Activated B cell treated with CpG ODN at 0.5 μM for 24 hours (primary cell): ENCODE data around the gene ATP5IF1. TPM values are rescaled to one million over a fixed set of nuclear protein-coding genes. Genes with fewer than 3 reads are reported as not detected.
A peak's percentile ranks its signal among the peaks of the same experiment; 100 is the strongest.

Experiments
- ATAC-seq: fragments of 200-7000 bp; cut with Tn5 transposase; one replicate; pipeline ENCODE4 v1.10.0; 2021; ENCODE audit warnings: low read depth, mild to moderate bottlenecking, moderate library complexity
- CTCF ChIA-PET: fragments of 350-600 bp; sonication (Branson Sonifier 250); formaldehyde crosslinking; loops from one replicate; lab custom pipeline; 2021; ENCODE audit warnings: antibody characterized with exemption; lab: Charles Lee
- POLR2A ChIA-PET: fragments of 350-600 bp; sonication (Branson Sonifier 250); formaldehyde crosslinking; loops from one replicate; lab custom pipeline; 2021; ENCODE audit warnings: antibody characterized with exemption; lab: Charles Lee
- DNase-seq: peaks from one replicate; pipeline ENCODE4 v3.0.0; 2022
- H3K27ac Mint-ChIP-seq: one replicate; pipeline ENCODE4 v1.8.0; 2020; ENCODE audit warnings: mixed read lengths
- H3K27me3 Mint-ChIP-seq: one replicate; pipeline ENCODE4 v1.8.0; 2021; ENCODE audit warnings: mixed read lengths
- H3K36me3 Mint-ChIP-seq: one replicate; pipeline ENCODE4 v1.8.0; 2021; ENCODE audit warnings: low read depth, mixed read lengths
- H3K4me1 Mint-ChIP-seq: one replicate; pipeline ENCODE4 v1.8.0; 2021; ENCODE audit warnings: mixed read lengths
- H3K4me3 Mint-ChIP-seq: one replicate; pipeline ENCODE4 v1.8.0; 2020; ENCODE audit warnings: mild to moderate bottlenecking, mixed read lengths
- H3K9me3 Mint-ChIP-seq: one replicate; pipeline ENCODE4 v1.8.0; 2020; ENCODE audit warnings: mixed read lengths
- CTCF ChIP-seq: fragments of 200-600 bp; IDR thresholded peaks from one replicate; pipeline ENCODE4 v1.8.0; 2022; ENCODE audit warnings: antibody characterized with exemption, mild to moderate bottlenecking
- intact Hi-C: fragments of 100-400 bp; cut with micrococcal nuclease; formaldehyde crosslinking; loops from one replicate; pipeline ENCODE4 v1.15.1; 2024
- total RNA-seq: library from RNA; stranded (reverse); gene quantifications from 2 replicates; pipeline ENCODE4 v1.2.3, GENCODE V29; 2022

Gene ATP5IF1
- total RNA-seq, 1 donor from 2014 or later: 87.0 TPM

DNA sequence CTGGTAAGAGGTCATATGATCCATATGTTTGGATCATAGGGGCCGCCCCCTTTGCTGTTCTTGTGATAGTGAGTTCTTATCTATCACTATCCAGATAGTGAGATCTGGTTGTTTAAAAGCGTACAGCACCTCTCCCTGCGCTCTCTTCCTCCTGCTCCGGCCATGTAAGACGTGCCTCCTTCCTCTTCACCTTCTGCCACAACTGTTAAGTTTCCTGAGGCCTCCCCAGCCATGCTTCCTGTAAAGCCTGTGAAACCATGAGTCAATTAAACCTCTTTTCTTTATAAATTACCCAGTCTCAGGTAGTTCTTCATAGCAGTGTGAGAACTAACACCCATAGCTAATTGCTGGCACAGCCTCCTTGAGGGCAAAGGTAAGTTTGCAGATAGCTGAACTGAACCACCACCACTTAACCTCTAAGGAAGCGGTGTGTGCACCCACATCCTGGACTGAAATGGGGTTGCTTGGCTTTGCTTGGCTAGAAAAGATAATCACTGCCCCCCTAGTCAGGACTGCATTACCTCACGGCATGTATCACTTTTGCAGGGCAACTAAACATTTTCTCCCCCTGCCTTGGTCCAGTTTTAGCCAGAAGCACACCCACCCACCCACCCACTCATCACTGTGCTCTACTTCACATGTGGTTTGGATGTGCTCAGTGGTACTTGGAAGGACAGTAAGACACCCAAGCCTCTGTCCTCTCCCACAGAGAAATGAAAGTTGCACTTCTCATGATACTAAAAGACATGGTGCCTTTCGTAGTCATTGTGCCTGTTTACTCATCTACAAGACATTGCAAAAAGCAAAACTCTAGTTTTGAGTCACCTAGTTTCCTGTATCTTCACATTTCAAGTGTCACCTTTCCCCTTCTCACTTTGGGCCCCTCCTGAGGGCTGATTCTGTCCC is 36.3 kb upstream of the ATP5IF1 start:
- ATAC-seq: peak; percentile 80
- Mint-ChIP-seq H3K4me1 (peaks cover 22% of the 10 kb centered on the region), H3K27ac (peak overlapping the region; percentile 80), H3K36me3 (peaks cover 64% of the 10 kb centered on the region), H3K9me3 (no peaks in the 10 kb centered on the region), H3K4me3 (no peak overlapping the region), H3K27me3 (no peaks in the 10 kb centered on the region)
- intact Hi-C loops: loop anchor here (1.0 kb wide), 1 partner anchor 23 kb away; the partner anchor contains the start of gene PTAFR
- ChIA-PET CTCF (interaction anchor here (1.1 kb wide), 1 partner anchor 23 kb away, joined by 4 read pairs; the partner anchor contains the start of gene PTAFR), POLR2A (interaction anchor here (0.8 to 1.3 kb wide), 2 partner anchors 23 to 111 kb away, joined by 3 to 4 read pairs; partner anchors contain the start of genes EYA3 and PTAFR)
- TF ChIP-seq CTCF: no peak
- DNase-seq: no peak

GRCh38 chr1:28200234-28200873 is 35.6 kb upstream of the ATP5IF1 start:
- DNase-seq (no peak), ATAC-seq (no peak)
- Mint-ChIP-seq H3K4me1 (peaks cover 22% of the 10 kb centered on the region), H3K4me3 (no peak overlapping the region), H3K36me3 (peaks cover 72% of the 10 kb centered on the region), H3K27me3 (no peaks in the 10 kb centered on the region), H3K9me3 (no peaks in the 10 kb centered on the region), H3K27ac (peak overlapping the region; percentile 80)
- CTCF ChIA-PET: interaction anchor here (1.1 kb wide), 1 partner anchor 23 kb away, joined by 4 read pairs; the partner anchor contains the start of gene PTAFR
- intact Hi-C loops: loop anchor here (1.0 kb wide), 1 partner anchor 24 kb away; the partner anchor contains the start of gene PTAFR
- POLR2A ChIA-PET: interaction anchor here (0.8 to 1.3 kb wide), 2 partner anchors 23 to 112 kb away, joined by 3 to 4 read pairs; partner anchors contain the start of genes EYA3 and PTAFR
- no peak for TF ChIP-seq CTCF

GRCh38 chr1:28205243-28205642 is 30.7 kb upstream of the ATP5IF1 start:
- no peak for TF ChIP-seq CTCF
- POLR2A ChIA-PET: no interaction called here
- Mint-ChIP-seq H3K4me1 (peaks cover 11% of the 10 kb centered on the region), H3K4me3 (no peak overlapping the region), H3K27me3 (no peaks in the 10 kb centered on the region), H3K9me3 (no peaks in the 10 kb centered on the region), H3K36me3 (peaks cover 71% of the 10 kb centered on the region), H3K27ac (no peak overlapping the region)
- CTCF ChIA-PET: interaction anchor here (12.2 kb wide), 1 partner anchor 115 kb away, joined by 236 read pairs; the partner anchor contains the start of gene EYA3
- ATAC-seq (no peak), DNase-seq (no peak)
- intact Hi-C loops: no loop called here

DNA sequence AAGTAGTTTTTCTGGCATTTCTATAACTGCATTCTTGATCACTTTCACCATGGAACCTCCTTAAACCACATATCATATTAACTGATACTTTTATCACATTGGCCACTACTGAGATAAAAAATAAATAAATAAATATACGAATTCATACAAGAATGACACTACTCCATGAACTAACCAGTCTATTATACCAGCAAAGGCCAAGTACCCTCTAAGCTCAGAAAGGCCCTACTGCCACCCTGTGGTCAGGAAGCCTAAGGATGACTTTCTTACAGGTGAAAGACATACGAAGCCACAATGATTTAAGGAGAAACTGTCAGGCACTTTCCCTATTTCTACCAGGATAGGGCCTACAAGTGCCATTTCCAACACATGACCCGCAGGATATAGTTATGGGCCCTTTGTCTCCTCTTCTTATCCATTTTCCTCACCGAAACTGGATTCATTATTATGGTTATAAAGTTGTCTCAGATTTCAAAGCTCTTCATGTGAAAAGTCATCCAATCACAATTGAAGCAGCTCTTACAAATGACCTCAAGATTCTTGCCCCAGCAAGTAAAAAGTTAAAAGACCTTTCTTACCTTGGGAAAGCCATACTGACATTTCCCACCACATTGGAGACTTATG is 27.0 kb upstream of the ATP5IF1 start:
- intact Hi-C loops: loop anchor here (1.0 kb wide), 2 partner anchors 118 to 351 kb away; no protein-coding TSS in a partner anchor
- H3K27ac Mint-ChIP-seq: no peak overlapping the region
- POLR2A ChIA-PET: interaction anchor here (0.6 to 3.9 kb wide), 9 partner anchors 32 to 372 kb away, joined by 3 to 22 read pairs (median 3); partner anchors contain the start of genes EYA3 and PTAFR

More for the DNA sequence above, 27.0 kb upstream of the ATP5IF1 start:
- Mint-ChIP-seq H3K4me3 (no peak overlapping the region), H3K9me3 (no peaks in the 10 kb centered on the region), H3K27me3 (no peaks in the 10 kb centered on the region), H3K4me1 (peaks cover 2% of the 10 kb centered on the region), H3K36me3 (peaks cover 66% of the 10 kb centered on the region)
- TF ChIP-seq CTCF: no peak
- no peak for DNase-seq
- CTCF ChIA-PET: interaction anchor here (0.5 to 12.2 kb wide), 23 partner anchors 12 to 483 kb away, joined by 3 to 236 read pairs (median 5); partner anchors contain the start of genes ATP5IF1, EYA3, FAM76A and PTAFR
- peak; percentile 86 for ATAC-seq
